Psoas muscle (tissue), 8 donors: ENCODE data around the gene SLC47A2. TPM values are rescaled to one million over a fixed set of nuclear protein-coding genes. Genes with fewer than 3 reads are reported as not detected.
A peak's percentile ranks its signal among the peaks of the same experiment; 100 is the strongest.

ENCODE experiments used
- ATAC-seq, 4 donors: fragments of 200-7000 bp; cut with Tn5 transposase; one replicate each; pipeline ENCODE4 v1.9.1; 2020; ENCODE audit warnings: moderate library complexity in 3 of 4, mild to moderate bottlenecking in 2 of 4
- DNase-seq, 2 donors: peaks; one replicate each; pipeline ENCODE4 v3.0.0-alpha.2; 2020
- H3K27ac ChIP-seq: fragments of 200-600 bp; one replicate; pipeline ENCODE4 v1.8.0; 2022
- H3K27me3 ChIP-seq, 3 donors: fragments of 200-600 bp in 1 of 3; one replicate each; pipeline versions ENCODE4 v1.6.1 to v1.8.0; 2013 to 2022; ENCODE audit warnings: low read length in 2 of 3, mild to moderate bottlenecking in 2 of 3, moderate library complexity in 1 of 3; ENCODE audit not compliant: insufficient read depth in 3 of 3
- H3K36me3 ChIP-seq, 2 donors: fragments of 200-600 bp in 1 of 2; one replicate each; pipeline versions ENCODE4 v1.6.1 to v1.8.0; 2013 to 2022; ENCODE audit warnings: low read depth in 1 of 2, mild to moderate bottlenecking in 1 of 2, moderate library complexity in 1 of 2; ENCODE audit not compliant: insufficient read depth in 1 of 2
- H3K4me1 ChIP-seq: fragments of 200-600 bp; one replicate; pipeline ENCODE4 v1.8.0; 2022
- H3K4me3 ChIP-seq: fragments of 200-600 bp; one replicate; pipeline ENCODE4 v1.8.0; 2022; ENCODE audit warnings: mild to moderate bottlenecking
- H3K9me3 ChIP-seq: fragments of 200-600 bp; one replicate; pipeline ENCODE4 v1.8.0; 2022
- WGBS, 3 donors: extraction: QIAGEN DNeasy Blood & Tissue Kit; methylation state at CpG; one replicate each; pipeline versions ENCODE4 v1.1.6 to v1.1.7; 2013; 5-methylcytosine and 5-hydroxymethylcytosine counted together
- intact Hi-C, 2 donors: fragments of 100-400 bp; cut with DNase I; formaldehyde crosslinking; loops; one replicate each; pipeline versions ENCODE4 v1.11.0 to v1.14.2; 2022
- polyA plus RNA-seq, 3 donors: library from polyadenylated mRNA; stranded (reverse); fragments of 200-250 nt; gene quantifications; one replicate each; pipeline ENCODE4 v1.2.3, GENCODE V29; 2013
- total RNA-seq, 4 donors: library from RNA; stranded (reverse); fragmentation: NEBNext Ultra II Directional in 2 of 4; extraction: Animal tissue kit (Norgen Biotek cat#: 25700) in 2 of 4; gene quantifications; one replicate each; pipeline versions ENCODE4 v1.2.1 to v1.2.4, GENCODE V29; 2021 to 2023
- TF ChIP-seq, protein P1 (sequence below): fragments of 200-600 bp; IDR thresholded peaks from one replicate; pipeline ENCODE4 v1.8.0; 2022; ENCODE audit warnings: antibody characterized with exemption
- donor health status: healthy with polysubstance abuse.
- donor health status: DM: no; HTN: no; CAD: no; lungs with moderate emphysema.
- donor health status: Bipolar disorder and iron deficiency.
- donor health status: healthy.
- donor health status: DM: yes; HTN: yes; CAD: no.
- donor health status: DM: no; HTN: no; CAD: no.
- donor health status: DM: no; HTN: no; CAD: no.
- donor health status: DM: yes; HTN: yes; CAD: no.

Gene SLC47A2
- total and polyA plus RNA-seq, 7 donors, result 0.01 to 1.1 (median 0.06) TPM; not detected in 3

DNA sequence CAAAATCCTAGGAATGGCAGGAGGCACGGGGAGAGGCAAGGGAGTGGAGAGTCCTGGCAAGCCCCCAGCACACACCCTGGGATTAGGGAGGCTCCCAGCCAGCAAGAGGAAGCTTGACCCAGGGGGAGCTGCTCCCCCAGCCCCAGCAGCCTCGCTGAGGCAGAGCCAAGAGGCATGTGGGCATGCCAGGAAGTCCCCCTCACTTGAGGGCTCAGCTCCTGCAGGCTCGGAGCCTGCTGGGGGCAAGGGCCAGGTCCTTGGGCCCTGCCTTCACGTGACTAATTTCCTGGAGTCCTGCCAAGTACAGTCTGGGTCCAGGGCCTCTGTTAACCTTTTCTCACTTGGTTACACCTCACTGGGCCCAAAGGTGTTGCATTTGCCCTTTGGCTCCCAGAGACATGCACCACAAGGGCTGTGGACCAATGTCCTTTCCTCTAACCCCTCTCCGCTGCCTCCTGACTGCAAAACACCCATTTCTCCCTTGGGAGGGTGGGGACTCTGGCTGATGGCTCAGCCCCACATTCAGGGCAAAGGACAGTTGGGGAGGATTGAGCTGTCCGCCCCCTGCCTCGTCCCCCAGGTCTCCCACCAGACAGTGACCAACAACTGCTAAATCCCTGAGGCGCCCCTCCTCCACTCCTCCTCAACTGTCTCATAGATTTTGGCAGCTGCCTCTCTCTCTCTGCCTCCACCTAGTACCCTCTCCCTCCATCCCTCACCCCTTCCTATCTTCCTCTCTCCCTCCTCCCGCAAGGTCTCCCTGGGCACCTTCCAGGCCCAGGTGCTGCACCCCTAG is 4.4 kb upstream of the SLC47A2 start:
- TF ChIP-seq, protein P1, sequence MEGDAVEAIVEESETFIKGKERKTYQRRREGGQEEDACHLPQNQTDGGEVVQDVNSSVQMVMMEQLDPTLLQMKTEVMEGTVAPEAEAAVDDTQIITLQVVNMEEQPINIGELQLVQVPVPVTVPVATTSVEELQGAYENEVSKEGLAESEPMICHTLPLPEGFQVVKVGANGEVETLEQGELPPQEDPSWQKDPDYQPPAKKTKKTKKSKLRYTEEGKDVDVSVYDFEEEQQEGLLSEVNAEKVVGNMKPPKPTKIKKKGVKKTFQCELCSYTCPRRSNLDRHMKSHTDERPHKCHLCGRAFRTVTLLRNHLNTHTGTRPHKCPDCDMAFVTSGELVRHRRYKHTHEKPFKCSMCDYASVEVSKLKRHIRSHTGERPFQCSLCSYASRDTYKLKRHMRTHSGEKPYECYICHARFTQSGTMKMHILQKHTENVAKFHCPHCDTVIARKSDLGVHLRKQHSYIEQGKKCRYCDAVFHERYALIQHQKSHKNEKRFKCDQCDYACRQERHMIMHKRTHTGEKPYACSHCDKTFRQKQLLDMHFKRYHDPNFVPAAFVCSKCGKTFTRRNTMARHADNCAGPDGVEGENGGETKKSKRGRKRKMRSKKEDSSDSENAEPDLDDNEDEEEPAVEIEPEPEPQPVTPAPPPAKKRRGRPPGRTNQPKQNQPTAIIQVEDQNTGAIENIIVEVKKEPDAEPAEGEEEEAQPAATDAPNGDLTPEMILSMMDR, result no peak
- intact Hi-C loops, result no loop called here
- no peak for ATAC-seq
- Histone ChIP-seq H3K4me3 (no peak overlapping the region), H3K9me3 (no peaks in the 10 kb centered on the region), H3K27ac (no peak overlapping the region), H3K4me1 (peaks cover 13% of the 10 kb centered on the region), H3K27me3 (no peaks in the 10 kb centered on the region), H3K36me3 (no peaks in the 10 kb centered on the region)
- DNase-seq, result peak in 1 of 2 donors; percentile 39
- WGBS, 3 donors, result 53 to 57% (median 53%) methylated on average over 9 of the region's 9 CpGs

DNA sequence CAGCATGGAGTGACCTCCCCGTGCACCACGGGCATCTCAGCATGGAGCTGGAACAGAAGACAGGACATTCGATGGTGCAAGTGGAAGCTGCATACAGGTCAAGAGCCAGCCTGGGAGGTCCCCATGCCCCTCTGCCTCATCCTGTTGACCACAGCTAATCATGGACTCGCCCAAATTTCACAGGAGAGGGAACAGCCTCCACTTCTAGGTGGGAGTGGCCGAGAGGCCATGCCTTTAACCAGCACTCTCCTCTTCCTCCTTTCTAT is 3.8 kb upstream of the SLC47A2 start:
- Histone ChIP-seq H3K27ac (no peak overlapping the region), H3K36me3 (no peaks in the 10 kb centered on the region), H3K27me3 (no peaks in the 10 kb centered on the region), H3K4me3 (no peak overlapping the region), H3K9me3 (no peaks in the 10 kb centered on the region), H3K4me1 (peaks cover 13% of the 10 kb centered on the region)
- WGBS, 3 donors, result 67 to 91% (median 70%) methylated on average over 5 of the region's 5 CpGs
- DNase-seq (no peak), ATAC-seq (no peak)
- TF ChIP-seq, protein P1, result no peak
- intact Hi-C loops, result no loop called here

DNA sequence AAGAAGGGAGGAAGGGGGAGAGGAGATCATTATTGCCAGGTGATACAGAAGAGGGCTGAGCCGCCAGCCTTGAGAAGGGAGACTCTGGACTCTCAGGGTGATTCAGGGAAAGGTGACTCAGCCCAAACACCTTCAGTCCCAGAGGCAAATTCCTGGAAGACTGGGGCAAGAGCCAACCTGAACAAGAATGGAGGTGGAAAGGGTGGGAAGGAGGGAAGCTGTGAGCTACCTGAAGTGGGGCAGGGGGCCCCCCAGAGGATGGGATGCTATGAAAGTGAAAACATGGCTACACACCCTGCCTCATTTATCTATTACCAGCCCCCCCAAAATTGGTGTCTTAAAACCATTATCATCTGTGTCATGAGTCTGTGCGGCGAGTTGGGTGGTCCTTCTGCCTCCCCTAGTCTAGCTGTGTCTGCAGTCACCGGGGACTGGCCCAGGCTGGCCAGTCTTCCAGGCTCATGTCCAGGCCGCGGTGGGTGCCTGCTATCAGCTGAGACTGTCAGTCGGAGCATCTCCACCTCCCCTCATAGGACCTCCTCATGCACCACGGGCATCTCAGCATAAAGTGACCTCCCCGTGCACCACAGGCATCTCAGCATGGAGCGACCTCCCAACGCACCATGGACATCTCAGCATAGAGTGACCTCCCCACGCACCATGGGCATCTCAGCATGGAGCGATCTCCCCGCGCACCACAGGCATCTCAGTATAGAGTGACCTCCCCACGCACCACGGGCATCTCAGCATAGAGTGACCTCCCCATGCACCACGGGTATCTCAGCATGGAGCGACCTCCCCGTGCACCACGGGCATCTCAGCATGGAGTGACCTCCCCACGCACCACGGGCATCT is 3.2 kb upstream of the SLC47A2 start:
- no peaks in the 10 kb centered on the region for H3K36me3 ChIP-seq
- peaks cover 12% of the 10 kb centered on the region for H3K4me1 ChIP-seq
- intact Hi-C loops, result no loop called here
- peak in 1 of 2 donors; percentile 28 for DNase-seq
- WGBS, 3 donors, result 91 to 93% (median 92%) methylated on average over 23 of the region's 23 CpGs
- H3K9me3 ChIP-seq, result no peaks in the 10 kb centered on the region
- TF ChIP-seq, protein P1, result no peak
- no peak for ATAC-seq
- no peak overlapping the region for H3K27ac ChIP-seq
- no peak overlapping the region for H3K4me3 ChIP-seq
- H3K27me3 ChIP-seq, result no peaks in the 10 kb centered on the region

DNA sequence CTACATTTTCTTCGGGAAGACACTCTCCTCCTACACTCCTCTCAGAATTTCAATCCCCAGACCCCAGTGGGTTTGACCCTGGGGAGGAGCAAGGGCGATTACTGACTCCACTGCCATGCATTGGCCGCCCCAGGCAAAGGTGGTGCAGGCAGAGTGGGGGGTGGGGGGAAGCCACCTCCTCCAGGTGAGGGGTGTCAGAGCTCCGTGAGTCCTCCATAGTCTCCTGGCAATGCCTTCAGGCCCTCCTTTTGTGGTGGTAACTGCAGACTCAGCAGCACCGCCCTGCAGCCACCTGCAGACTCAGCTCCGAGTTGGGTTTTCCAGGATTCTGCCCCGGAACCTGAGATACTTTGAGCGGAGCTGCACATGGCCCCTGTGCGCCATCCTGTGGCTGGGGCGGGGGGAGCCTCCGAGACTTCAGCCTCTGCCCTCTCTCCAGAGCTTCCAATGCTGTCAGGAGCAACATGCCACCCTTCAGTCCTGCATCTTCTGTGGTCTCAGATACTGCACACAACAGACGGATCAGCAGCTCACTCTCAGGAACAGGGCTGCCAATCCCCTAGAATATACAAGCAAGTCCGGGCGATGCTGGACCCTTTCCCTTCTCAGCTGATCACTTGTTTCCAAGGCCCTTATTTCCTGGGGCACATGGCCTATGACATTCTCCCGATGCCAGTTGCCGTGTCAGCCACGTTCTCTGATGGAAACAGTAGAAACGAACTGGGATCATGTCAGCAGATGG is 2.4 kb upstream of the SLC47A2 start:
- no peaks in the 10 kb centered on the region for H3K36me3 ChIP-seq
- TF ChIP-seq, protein P1, result peak; percentile 14
- peak in 1 of 2 donors; percentile 44 for DNase-seq
- no peaks in the 10 kb centered on the region for H3K9me3 ChIP-seq
- intact Hi-C loops, result no loop called here
- WGBS, 3 donors, result 74 to 83% (median 79%) methylated on average over 18 of the region's 18 CpGs
- no peak overlapping the region for H3K27ac ChIP-seq
- H3K4me1 ChIP-seq, result peaks cover 4% of the 10 kb centered on the region
- no peaks in the 10 kb centered on the region for H3K27me3 ChIP-seq
- no peak for ATAC-seq
- H3K4me3 ChIP-seq, result no peak overlapping the region
